ENCODE measurements around the gene PKN2.

DNA sequence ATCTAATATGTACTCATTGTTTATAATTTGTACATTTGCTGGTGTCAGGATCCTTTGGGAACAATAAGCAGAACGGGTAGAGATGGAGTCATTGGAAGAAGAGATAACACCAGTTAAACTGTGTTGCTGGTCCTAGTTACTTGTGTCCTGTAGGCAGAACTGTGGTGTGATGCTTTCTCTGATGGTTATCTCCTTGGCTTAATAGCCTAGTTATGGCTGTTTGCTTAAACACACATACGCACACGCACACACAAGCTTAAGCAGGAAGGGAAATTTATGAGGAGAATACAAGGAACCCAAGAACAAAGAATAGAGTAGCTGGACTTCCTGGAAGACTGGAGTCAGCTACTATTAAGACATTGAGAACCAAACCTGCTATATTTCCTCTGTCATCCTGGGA, 5.7 kb upstream of the PKN2 start:
- no peak for TF ChIP-seq EZH2 (IDR thresholded peaks at IDR 0.05)
- TF ChIP-seq FOXP2 (optimal IDR thresholded peaks at IDR 0.05; ENCODE audit: control extremely low read depth, extremely low read length, insufficient read depth) = no peak
- TF ChIP-seq POLR2AphosphoS5 (IDR thresholded peaks at IDR 0.05; ENCODE audit: borderline replicate concordance, low read depth, low read length) = no peak

All from SK-N-MC (cell line).